Measurements from ENCODE around the gene CRHR2. TPM values are rescaled to one million over a fixed set of nuclear protein-coding genes. Genes with fewer than 3 reads are reported as not detected.
"Not testable (repeated sequence)": the region's sequence is repeated elsewhere in the genome, so short reads cannot be mapped to it uniquely, and the experiment has no call there.

The CRHR2 gene
- under 1 TPM in 3 of 4 donors, not detected in 1; 0.06 to 0.32 (median 0.09) TPM for polyA plus RNA-seq (ENCODE audit: insufficient read length in 4 of 4)

DNA sequence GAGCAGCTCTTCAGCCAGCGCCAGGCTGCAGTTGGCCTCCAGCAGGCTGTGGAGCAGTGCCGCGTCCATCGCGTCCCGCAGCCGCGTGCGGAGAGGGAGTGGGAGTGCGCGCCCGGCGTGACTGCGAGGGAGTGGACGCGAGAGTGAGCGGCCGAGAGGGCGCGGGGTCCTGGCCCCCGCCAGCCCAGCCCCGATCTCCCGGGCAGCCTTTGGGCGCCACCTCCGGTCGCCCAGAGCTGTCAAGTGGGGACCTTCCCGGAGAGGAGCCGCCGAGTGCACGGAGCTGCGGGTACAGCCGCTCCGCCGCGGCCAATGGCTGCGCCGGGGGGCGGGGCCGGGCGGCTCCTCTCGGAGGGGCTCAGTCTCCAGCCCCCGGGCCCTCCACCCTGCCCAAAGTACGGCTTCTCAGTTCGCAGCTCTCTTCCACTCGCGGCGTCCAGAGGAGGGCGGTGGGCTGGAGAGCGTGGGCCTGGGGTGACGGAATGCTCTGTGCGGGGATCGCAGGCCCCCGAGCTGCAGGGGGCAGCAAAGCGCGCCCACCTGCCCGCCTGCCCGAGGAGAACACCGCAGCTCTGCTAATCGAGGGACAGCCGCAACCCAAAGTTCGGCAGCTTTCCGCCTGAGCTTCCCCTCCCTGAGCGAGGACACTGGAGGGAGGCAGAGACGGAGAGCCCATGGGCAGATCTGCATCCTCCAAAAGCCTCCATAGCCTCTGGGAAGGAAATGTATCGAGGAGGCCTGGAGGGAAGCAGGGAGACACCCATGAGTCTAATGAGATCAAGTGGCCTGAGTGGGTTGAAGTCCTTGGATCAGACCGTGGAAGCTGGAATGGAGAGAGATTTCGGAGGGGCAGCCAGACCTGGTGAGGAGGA, at the start of gene CRHR2:
Gene CRHR2, minus strand, starts transcription at position 245 of the 872 bp plus-strand sequence. Its CDS starts 176 bp downstream, at position 69.
- no peak for DNase-seq (ENCODE audit: low read depth in 4 of 4, low spot score in 2 of 4)

DNA sequence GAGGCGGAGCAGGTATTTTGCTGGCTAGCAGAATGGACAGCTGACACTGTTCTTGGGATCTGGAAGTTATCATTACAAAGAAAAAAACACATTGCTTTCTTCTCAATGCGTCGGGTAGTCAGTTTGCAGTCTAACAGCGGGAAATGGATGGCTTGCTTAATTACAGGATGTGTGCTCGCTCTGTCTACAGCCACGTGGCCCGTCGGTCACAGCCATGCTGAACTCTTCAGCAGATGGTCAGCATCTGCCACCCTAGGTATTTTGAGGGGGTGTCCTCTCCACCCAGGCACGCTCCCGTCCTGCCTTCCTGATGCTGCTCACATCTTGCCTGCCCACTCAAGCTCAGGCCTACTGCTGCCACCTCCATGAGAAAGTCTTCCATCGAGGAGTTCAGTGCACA, 49.3 kb upstream of the CRHR2 start:
- no peak for DNase-seq (ENCODE audit: low read depth in 4 of 4, low spot score in 2 of 4)

DNA sequence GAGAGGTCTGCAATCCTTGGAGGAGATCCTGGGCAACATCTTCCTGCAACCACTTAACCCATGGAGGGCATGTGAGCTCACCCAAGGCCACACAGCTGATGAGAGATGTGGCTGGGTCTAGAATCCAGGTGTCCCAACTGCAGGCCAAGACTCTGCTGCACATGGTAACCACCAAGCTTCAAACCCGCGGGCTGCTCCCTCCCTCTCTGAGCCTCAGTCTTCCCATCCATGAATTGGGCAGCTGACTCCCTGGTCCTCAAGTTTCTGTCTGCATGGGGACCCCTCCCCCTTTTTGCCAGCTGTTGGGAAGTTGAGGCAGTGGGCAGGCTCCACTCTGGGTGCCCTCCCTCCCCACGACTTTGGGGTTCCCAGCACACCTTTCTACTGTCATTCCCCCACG, 48.7 kb upstream of the CRHR2 start:
- DNase-seq (ENCODE audit: low read depth in 4 of 4, low spot score in 2 of 4) = no peak

DNA sequence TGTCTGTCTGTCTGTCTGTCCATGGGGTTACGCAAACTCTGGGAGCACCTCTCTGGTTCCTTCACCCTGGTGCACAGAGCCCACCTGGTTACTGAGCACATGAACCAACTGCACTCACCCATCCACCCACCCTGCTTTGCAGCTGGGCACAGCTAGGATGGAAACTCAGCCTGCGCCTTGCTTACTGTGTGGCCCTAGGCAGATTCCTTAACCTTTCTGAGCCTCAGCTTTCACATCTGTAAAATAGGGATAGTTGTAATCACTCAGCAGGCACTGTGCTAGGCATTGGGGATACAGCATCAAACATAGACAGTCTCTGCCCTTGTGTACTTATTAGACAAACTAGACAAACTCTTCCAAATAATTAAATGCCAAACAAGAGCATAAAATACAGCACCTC, 47.8 kb upstream of the CRHR2 start:
- DNase-seq (ENCODE audit: low read depth in 4 of 4, low spot score in 2 of 4) = no peak

GRCh38 chr7:30729642-30730041, 47.4 kb upstream of the CRHR2 start:
- DNase-seq (ENCODE audit: low read depth in 4 of 4, low spot score in 2 of 4) = no peak

GRCh38 chr7:30728591-30729100, 46.4 kb upstream of the CRHR2 start:
- DNase-seq (ENCODE audit: low read depth in 4 of 4, low spot score in 2 of 4) = no peak

- DNase-seq (ENCODE audit: low read depth in 4 of 4, low spot score in 2 of 4) = no peak
Observed at GRCh38 chr7:30727061-30727945, 45.0 kb upstream of the CRHR2 start.

GRCh38 chr7:30726296-30727006, 44.2 kb upstream of the CRHR2 start:
- DNase-seq (ENCODE audit: low read depth in 4 of 4, low spot score in 2 of 4) = no peak

DNA sequence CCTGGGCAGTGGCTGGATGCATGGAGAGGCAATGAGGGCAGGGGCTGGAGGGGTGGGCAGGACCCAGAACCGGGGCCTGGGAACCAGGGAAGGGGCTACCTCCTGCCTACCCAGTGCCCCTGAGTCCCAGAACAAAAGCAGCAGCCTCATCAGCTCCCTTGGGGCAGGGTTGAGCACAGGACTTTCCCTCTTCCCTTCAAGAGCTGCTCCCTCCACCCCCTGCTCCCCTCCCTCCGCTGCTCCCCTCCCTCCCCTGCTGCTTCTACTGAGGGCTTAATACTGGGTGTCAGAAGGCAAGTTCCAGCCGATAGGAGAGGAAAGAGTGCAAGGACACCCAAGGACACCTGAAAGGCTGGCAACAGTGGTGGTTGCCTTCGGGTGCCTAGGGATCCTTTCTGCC, 41.5 kb upstream of the CRHR2 start:
- DNase-seq (ENCODE audit: low read depth in 4 of 4, low spot score in 2 of 4) = no peak

- DNase-seq (ENCODE audit: low read depth in 4 of 4, low spot score in 2 of 4) = no peak
Observed at GRCh38 chr7:30722671-30723070, 40.4 kb upstream of the CRHR2 start.

- DNase-seq (ENCODE audit: low read depth in 4 of 4, low spot score in 2 of 4) = no peak
Observed at GRCh38 chr7:30722187-30722586, 39.9 kb upstream of the CRHR2 start.

DNA sequence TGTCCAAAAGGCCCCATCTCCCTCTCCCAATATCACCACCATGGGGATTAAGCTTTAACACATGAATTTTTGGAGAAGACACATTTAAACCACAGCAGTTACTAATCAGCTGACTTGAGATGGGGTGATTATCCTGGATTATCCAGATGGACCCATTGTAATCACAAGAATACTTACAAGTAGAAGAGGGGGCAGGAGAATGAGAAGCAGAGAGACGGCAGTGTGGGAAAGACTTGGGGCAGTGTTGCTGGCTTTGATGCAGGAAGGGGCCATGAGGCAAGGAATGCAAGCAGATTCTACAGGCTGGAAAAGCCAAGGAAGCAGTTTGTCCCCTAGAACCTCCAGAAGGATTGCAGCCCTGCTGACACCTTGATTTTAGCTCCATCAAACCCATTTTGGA, 39.0 kb upstream of the CRHR2 start:
- no peak for DNase-seq (ENCODE audit: low read depth in 4 of 4, low spot score in 2 of 4)

DNA sequence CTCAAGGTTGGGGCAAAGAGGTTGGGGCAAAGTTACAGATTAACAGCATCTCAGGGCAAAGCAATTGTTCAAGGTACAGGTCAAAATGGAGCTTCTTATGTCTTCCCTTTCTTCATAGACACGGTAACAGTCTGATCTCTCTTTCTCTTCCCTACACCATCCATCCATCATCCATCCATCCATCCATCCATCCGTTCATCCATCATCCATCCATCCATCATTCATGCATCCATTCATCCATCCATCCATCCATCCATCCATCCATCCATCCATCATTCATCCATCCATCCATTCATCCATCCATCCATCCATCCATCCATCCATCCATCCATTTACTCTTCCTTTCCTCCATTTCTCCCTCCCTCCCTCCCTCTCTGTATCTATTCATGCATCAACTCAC, 37.2 kb upstream of the CRHR2 start:
- not testable (repeated sequence) for DNase-seq (ENCODE audit: low read depth in 4 of 4, low spot score in 2 of 4)

GRCh38 chr7:30717181-30717580, 34.9 kb upstream of the CRHR2 start:
- DNase-seq (ENCODE audit: low read depth in 4 of 4, low spot score in 2 of 4) = no peak

- no peak for DNase-seq (ENCODE audit: low read depth in 4 of 4, low spot score in 2 of 4)
Observed at GRCh38 chr7:30714129-30714528, 31.9 kb upstream of the CRHR2 start.

DNA sequence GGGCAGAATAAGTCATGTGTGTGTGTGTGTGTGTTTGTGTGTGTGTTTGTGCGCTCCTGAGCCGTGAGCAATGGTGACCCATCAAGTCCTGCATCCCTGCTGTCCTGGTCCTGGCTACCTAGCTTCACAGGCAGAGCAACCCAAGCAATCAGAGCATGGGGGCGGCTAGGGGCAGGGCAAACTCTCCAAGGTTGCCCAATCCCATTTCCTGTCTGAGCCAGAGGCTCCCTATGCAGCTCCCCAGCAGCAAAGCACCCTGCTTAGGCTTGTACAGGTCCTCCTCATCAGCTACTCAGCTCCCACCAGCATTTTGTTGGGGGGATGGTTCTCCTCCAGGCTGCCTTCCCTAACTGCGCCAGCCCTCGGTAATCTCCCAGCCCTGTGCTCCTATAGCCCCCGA, 31.1 kb upstream of the CRHR2 start:
- no peak for DNase-seq (ENCODE audit: low read depth in 4 of 4, low spot score in 2 of 4)

DNA sequence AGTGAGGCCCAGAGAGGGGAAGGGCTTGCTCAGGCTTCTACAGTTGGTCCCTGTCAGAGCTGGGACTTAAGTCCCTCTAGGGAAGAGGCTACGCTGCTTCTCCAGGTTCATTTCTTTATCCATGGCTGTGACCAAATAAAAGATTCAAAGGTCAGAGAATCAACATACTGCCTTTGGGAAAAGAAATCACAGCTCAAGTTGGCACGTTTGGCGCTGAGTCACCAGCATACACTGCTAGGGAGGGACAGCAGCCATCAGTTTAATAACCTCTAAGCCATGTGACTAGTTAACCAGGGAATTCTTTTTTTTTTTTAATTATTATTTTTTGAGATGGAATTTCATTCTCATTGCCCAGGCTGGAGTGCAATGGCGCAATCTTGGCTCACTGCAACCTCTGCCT, 28.4 kb upstream of the CRHR2 start:
- no peak for DNase-seq (ENCODE audit: low read depth in 4 of 4, low spot score in 2 of 4)

GRCh38 chr7:30709549-30709948, 27.3 kb upstream of the CRHR2 start:
- no peak for DNase-seq (ENCODE audit: low read depth in 4 of 4, low spot score in 2 of 4)

DNA sequence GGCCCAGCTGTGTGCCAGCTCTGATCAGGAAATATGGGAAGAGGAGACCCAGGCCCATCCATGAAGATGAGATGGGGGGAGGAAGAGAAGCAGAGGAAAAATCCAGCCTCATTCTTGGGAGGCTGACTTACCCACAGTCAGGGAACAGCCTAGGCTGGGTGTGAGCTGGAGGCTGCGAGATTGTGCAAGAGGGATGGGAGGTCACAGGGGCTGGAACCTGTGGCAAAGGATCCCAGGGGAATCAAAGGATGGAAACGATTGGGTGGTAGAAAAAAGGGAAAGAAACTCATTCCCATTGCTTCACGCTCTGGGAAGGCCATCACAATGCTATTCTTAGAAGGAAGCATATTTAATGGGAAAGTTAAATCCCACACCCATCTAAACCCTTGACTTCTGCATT, 26.7 kb upstream of the CRHR2 start:
- DNase-seq (ENCODE audit: low read depth in 4 of 4, low spot score in 2 of 4) = no peak

DNA sequence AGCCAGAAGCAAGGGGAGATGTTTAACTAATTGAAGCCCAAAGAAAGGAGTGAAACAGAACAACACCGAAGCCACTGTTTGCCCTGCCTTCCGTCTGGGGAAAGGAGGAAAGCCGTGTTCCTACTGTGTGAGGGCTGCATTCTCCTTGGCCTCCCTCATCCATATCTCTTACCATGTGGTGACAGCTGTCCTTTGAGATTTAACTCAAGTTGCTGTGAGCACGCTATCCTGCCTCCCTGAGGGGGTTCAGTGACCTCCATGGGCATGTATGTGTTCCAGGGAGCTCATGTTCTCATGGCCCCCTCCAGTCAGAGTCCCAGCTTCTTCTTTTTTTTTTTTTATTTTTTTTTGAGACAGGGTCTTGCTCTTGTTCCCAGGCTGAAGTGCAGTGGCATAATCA, 26.2 kb upstream of the CRHR2 start:
- no peak for DNase-seq (ENCODE audit: low read depth in 4 of 4, low spot score in 2 of 4)

Data from left renal cortex interstitium (tissue), 4 donors.